ENCODE results near the gene BBC3. TPM values are rescaled to one million over a fixed set of nuclear protein-coding genes. Genes with fewer than 3 reads are reported as not detected.

Gene BBC3
- total and polyA plus RNA-seq, 2 experiments from 2014 or later = 23.4 to 31.9 TPM

GRCh38 chr19:47266401-47266941, 35.5 kb upstream of the BBC3 start:
- Histone ChIP-seq H3K4me1 (ENCODE audit: insufficient read depth) (no peaks in the 10 kb centered on the region), H3K79me2 (replicated peaks; ENCODE audit: insufficient read depth) (no peaks in the 10 kb centered on the region), H3F3A (replicated peaks; ENCODE audit: low read depth) (0 out of 2 replicates have a peak, but pooled peaks cover 8% of the 10 kb centered on the region), H3K9me2 (ENCODE audit: insufficient read depth) (no peaks in the 10 kb centered on the region), H3K4me3 (no peak overlapping the region), H3K36me3 (ENCODE audit: insufficient read depth) (no peaks in the 10 kb centered on the region; the same call in 1 of the 2 replicates), H3K27ac (ENCODE audit: low read depth) (no peak overlapping the region), H4K20me1 (replicated peaks; ENCODE audit: insufficient read depth) (peaks cover 3% of the 10 kb centered on the region), H3K4me2 (no peak overlapping the region), H3K27me3 (ENCODE audit: insufficient read depth) (no peaks in the 10 kb centered on the region), H2AFZ (no peak overlapping the region)
- Mint-ChIP-seq H3K36me3 (ENCODE audit: low read depth) (peaks cover 65% of the 10 kb centered on the region), H3K4me1 (peaks cover 4% of the 10 kb centered on the region; the same call in 2 of the 3 replicates), H3K9me3 (no peaks in the 10 kb centered on the region; the same call in 2 of the 3 replicates), H3K27me3 (ENCODE audit: insufficient read depth, low read depth, poor library complexity) (peaks cover 13% of the 10 kb centered on the region), H3K4me3 (no peak overlapping the region), H3K27ac (no peak overlapping the region)
- TF ChIP-seq CTCF (conservative IDR thresholded peaks at IDR 0.05; ENCODE audit: low read depth in 2 of 2) = no peak
- no peak for TF ChIP-seq ZNF462 (CRISPR knock-in tag; IDR thresholded peaks at IDR 0.05)
- TF ChIP-seq CREB1 (CRISPR knock-in tag; IDR thresholded peaks at IDR 0.05; ENCODE audit: low read depth) = no peak
- TF ChIP-seq EZH2phosphoT487 (IDR thresholded peaks at IDR 0.05; ENCODE audit: unreplicated experiment) = no peak
- DNase-seq (ENCODE audit: low spot score) (no peak), ATAC-seq (no peak)

Data from GM23338 (cell line).